DOHH2 (cell line): ENCODE data around the gene GOLGA8J.

Experiments
- H3F3A ChIP-seq: fragments of 200-600 bp; sonication (generic), shearing (Covaris generic); 2 replicates; pipeline ENCODE4 v1.6.0; 2016; ENCODE audit warnings: antibody characterized with exemption, mild to moderate bottlenecking; ENCODE audit not compliant: control insufficient read depth, insufficient read depth
- H3K27ac ChIP-seq: fragments of 200-600 bp; sonication (generic); 2 replicates; pipeline ENCODE4 v1.5.1; 2014; ENCODE audit warnings: low read depth, mild to moderate bottlenecking, low read length, moderate library complexity
- H3K27me3 ChIP-seq: fragments of 200-600 bp; sonication (generic); 2 replicates; pipeline ENCODE4 v1.6.1; 2014; ENCODE audit warnings: mild to moderate bottlenecking, low read length, mixed read lengths; ENCODE audit not compliant: control insufficient read depth
- H3K36me3 ChIP-seq: fragments of 200-600 bp; sonication (generic); 2 replicates; pipeline ENCODE4 v1.6.1; 2014; ENCODE audit warnings: mild to moderate bottlenecking, low read length, moderate library complexity, mixed read lengths; ENCODE audit not compliant: control insufficient read depth
- H3K4me1 ChIP-seq: fragments of 200-600 bp; sonication (generic); 2 replicates; pipeline ENCODE4 v1.6.1; 2014; ENCODE audit warnings: mild to moderate bottlenecking, low read length, mixed read lengths; ENCODE audit not compliant: control insufficient read depth
- H3K4me2 ChIP-seq: fragments of 200-600 bp; sonication (generic); 2 replicates; pipeline ENCODE4 v1.6.0; 2014; ENCODE audit warnings: mild to moderate bottlenecking, low read length, moderate library complexity
- H3K4me3 ChIP-seq: fragments of 200-600 bp; sonication (generic); 2 replicates; pipeline ENCODE4 v1.5.1; 2014; ENCODE audit warnings: mild to moderate bottlenecking, low read length, mixed read lengths
- H3K79me2 ChIP-seq: fragments of 200-600 bp; sonication (generic); 2 replicates; pipeline ENCODE4 v1.6.1; 2014; ENCODE audit warnings: mild to moderate bottlenecking, low read length, mixed read lengths; ENCODE audit not compliant: control insufficient read depth
- H3K9me2 ChIP-seq: fragments of 200-600 bp; sonication (generic); replicated peaks from 2 replicates; pipeline ENCODE4 v1.6.1; 2014; ENCODE audit warnings: mild to moderate bottlenecking, low read length, mixed read lengths; ENCODE audit not compliant: control insufficient read depth
- H3K9me3 ChIP-seq: fragments of 200-600 bp; sonication (generic); 2 replicates; pipeline ENCODE4 v1.6.1; 2014; ENCODE audit warnings: antibody characterized with exemption, low read length, mixed read lengths; ENCODE audit not compliant: control insufficient read depth, insufficient read depth
- H4K20me1 ChIP-seq: fragments of 200-600 bp; sonication (generic); 2 replicates; pipeline ENCODE4 v1.6.0; 2014; ENCODE audit warnings: low read depth, mild to moderate bottlenecking, antibody characterized with exemption, low read length, moderate library complexity; ENCODE audit not compliant: control insufficient read depth, insufficient read depth
- CTCF ChIP-seq: fragments of 200-600 bp; sonication (generic); IDR thresholded peaks from one replicate; pipeline ENCODE4 v1.5.1; 2014; ENCODE audit warnings: antibody characterized with exemption, mild to moderate bottlenecking, low read depth, low read length; ENCODE audit not compliant: poor library complexity, severe bottlenecking
- EZH2phosphoT487 ChIP-seq: fragments of 200-600 bp; sonication (generic); IDR thresholded peaks from 2 replicates; pipeline ENCODE4 v1.6.1; 2017; ENCODE audit warnings: borderline replicate concordance, mild to moderate bottlenecking, antibody characterized with exemption, low read length, moderate library complexity, mixed read lengths

GOLGA8J gene

GRCh38 chr15:30062881-30063280 is 19.9 kb upstream of the GOLGA8J start:
- Histone ChIP-seq H3K79me2 (no peaks in the 10 kb centered on the region), H3K36me3 (no peaks in the 10 kb centered on the region), H3K9me3 (no peaks in the 10 kb centered on the region), H3K27ac (no peak overlapping the region), H3K9me2 (no peaks in the 10 kb centered on the region), H3K4me2 (no peak overlapping the region), H3K4me1 (no peaks in the 10 kb centered on the region), H3K4me3 (no peak overlapping the region), H3F3A (no peaks in the 10 kb centered on the region), H3K27me3 (no peaks in the 10 kb centered on the region), H4K20me1 (no peaks in the 10 kb centered on the region)
- TF ChIP-seq EZH2phosphoT487 (no peak), CTCF (no peak)

- Histone ChIP-seq H3K27me3 (no peaks in the 10 kb centered on the region), H3K4me1 (no peaks in the 10 kb centered on the region), H3K36me3 (no peaks in the 10 kb centered on the region), H4K20me1 (no peaks in the 10 kb centered on the region), H3F3A (no peaks in the 10 kb centered on the region), H3K4me3 (no peak overlapping the region), H3K27ac (no peak overlapping the region), H3K4me2 (no peak overlapping the region), H3K9me2 (no peaks in the 10 kb centered on the region), H3K9me3 (no peaks in the 10 kb centered on the region), H3K79me2 (no peaks in the 10 kb centered on the region)
- TF ChIP-seq CTCF = no peak
- TF ChIP-seq EZH2phosphoT487 = no peak
Observed at GRCh38 chr15:30063835-30064546, 18.8 kb upstream of the GOLGA8J start.

- Histone ChIP-seq H3K4me2 (no peak overlapping the region), H3K27me3 (no peaks in the 10 kb centered on the region)
Observed at GRCh38 chr15:30065025-30065801, 17.5 kb upstream of the GOLGA8J start.

More at GRCh38 chr15:30065025-30065801, 17.5 kb upstream of the GOLGA8J start:
- Histone ChIP-seq H3K79me2 (no peaks in the 10 kb centered on the region), H3K27ac (no peak overlapping the region), H3K4me1 (no peaks in the 10 kb centered on the region), H3K9me2 (no peaks in the 10 kb centered on the region), H3K4me3 (no peak overlapping the region), H3F3A (no peaks in the 10 kb centered on the region), H3K36me3 (no peaks in the 10 kb centered on the region), H3K9me3 (no peaks in the 10 kb centered on the region), H4K20me1 (no peaks in the 10 kb centered on the region)
- TF ChIP-seq CTCF (no peak), EZH2phosphoT487 (no peak)
